CD4-positive, alpha-beta T cell treated with Interleukin-12 subunit alpha and Interleukin-12 subunit beta, for 1 hour (primary cell): ENCODE data around the gene PDCD1.
"Not testable (repeated sequence)": the region's sequence is repeated elsewhere in the genome, so short reads cannot be mapped to it uniquely, and the experiment has no call there.

Experiments
- DNase-seq: peaks from one replicate; pipeline ENCODE4 v3.0.0-alpha.2; 2020

PDCD1 gene

GRCh38 chr2:241811201-241811951 lies 47.3 kb downstream of the PDCD1 start:
- no peak for DNase-seq

GRCh38 chr2:241810307-241811200 lies 48.1 kb downstream of the PDCD1 start:
- no peak for DNase-seq

GRCh38 chr2:241809383-241810306 lies 49.0 kb downstream of the PDCD1 start:
- no peak for DNase-seq

GRCh38 chr2:241808721-241809382 lies 49.8 kb downstream of the PDCD1 start, which contains the start of gene NEU4:
TSS of gene NEU4 (plus strand) at chr2:241809193. CDS start at chr2:241814485, 5,292 bp downstream.
- DNase-seq, result no peak

- no peak for DNase-seq
Measured at GRCh38 chr2:241808051-241808720, 50.5 kb downstream of the PDCD1 start.

- DNase-seq, result not testable (repeated sequence)
Measured at GRCh38 chr2:241806217-241806616, 52.5 kb downstream of the PDCD1 start.

- DNase-seq, result peak; percentile 33
Measured at GRCh38 chr2:241804326-241805229, 54.1 kb downstream of the PDCD1 start.

GRCh38 chr2:241803387-241804325 lies 55.0 kb downstream of the PDCD1 start:
- DNase-seq, result peak; percentile 66

- DNase-seq, result no peak
Measured at GRCh38 chr2:241802421-241803318, 56.0 kb downstream of the PDCD1 start.

- no peak for DNase-seq
Measured at GRCh38 chr2:241801611-241802420, 56.9 kb downstream of the PDCD1 start.

GRCh38 chr2:241800198-241800903 lies 58.3 kb downstream of the PDCD1 start:
- DNase-seq, result not testable (repeated sequence)
